HUDEP-2 (cell line): ENCODE results near the gene MAL.
"Not testable (repeated sequence)": the region's sequence is repeated elsewhere in the genome, so short reads cannot be mapped to it uniquely, and the experiment has no call there.

Experiments used
- DNase-seq, 76 experiments: peaks; one replicate each; lab custom pipeline; 2025; ENCODE audit not compliant: unreplicated experiment in 76 of 76; lab: John Stamatoyannopoulos, UW

Gene MAL

DNA sequence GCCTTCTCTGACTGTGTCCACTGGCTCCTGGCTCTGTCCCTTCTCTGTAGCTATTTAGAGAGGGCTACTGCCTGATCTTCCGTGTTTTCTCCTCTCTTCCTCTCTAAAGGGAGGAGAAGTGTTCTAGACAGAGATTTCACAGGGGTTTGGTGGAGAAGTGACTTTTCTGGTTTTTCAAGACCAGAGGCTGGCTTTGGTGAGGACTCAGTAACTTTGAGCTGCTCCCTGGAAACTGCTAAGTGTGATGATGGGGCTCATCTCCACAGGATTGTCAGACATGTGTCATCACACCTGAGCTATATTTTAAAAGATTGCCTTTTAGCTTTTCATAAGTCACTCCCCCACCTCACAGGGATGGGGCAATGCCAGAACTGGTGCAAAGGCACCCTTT is 6.2 kb downstream of the MAL start:
- no peak for DNase-seq

GRCh38 chr2:95032341-95032740 is 6.8 kb downstream of the MAL start:
- DNase-seq, result no peak

- no peak for DNase-seq
Measured at GRCh38 chr2:95032868-95033603, 7.5 kb downstream of the MAL start.

DNA sequence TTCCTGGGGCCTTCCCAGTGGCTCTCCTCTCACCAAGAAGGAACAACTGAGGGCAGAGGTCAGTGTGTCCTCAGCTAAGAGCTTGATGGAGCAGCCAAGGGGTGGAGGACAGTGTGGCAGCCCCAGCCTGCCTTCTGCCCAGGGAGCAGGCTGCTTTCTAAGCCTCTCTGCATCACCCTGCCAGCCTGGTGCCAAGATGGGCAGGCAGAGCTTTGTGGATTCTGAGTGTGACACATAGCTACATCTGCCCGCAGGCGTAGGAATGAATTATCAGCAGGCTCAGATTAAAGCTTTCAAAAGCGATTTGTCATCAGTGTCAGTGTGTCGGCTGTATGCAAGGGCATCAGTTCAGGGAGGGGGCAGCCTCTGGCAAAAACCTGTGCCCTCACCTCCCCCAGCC is 8.7 kb downstream of the MAL start:
- DNase-seq, result no peak

GRCh38 chr2:95034818-95035217 is 9.3 kb downstream of the MAL start:
- no peak for DNase-seq

GRCh38 chr2:95036596-95037383 is 11.3 kb downstream of the MAL start:
- no peak for DNase-seq

GRCh38 chr2:95037384-95037839 is 11.9 kb downstream of the MAL start:
- DNase-seq, result no peak

- not testable (repeated sequence) for DNase-seq
Measured at GRCh38 chr2:95037841-95038585, 12.5 kb downstream of the MAL start.

GRCh38 chr2:95038635-95039298 is 13.3 kb downstream of the MAL start:
- DNase-seq, result no peak

DNA sequence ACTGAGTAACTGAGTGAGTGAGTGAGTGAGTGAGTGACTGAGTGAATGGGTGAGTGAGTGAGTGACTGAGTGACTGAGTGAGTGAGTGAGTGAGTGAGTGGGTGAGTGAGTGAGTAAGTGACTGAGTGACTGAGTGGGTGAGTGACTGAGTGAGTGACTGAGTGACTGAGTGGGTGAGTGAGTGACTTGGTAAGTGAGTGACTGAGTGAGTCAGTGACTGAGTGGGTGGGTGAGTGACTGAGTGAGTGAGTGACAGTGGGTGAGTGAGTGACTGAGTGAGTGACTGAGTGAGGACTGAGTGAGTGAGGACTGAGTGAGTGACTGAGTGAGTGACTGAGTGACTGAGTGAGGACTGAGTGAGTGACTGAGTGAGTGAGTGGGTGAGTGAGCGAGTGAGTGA is 13.9 kb downstream of the MAL start:
- no peak for DNase-seq

DNA sequence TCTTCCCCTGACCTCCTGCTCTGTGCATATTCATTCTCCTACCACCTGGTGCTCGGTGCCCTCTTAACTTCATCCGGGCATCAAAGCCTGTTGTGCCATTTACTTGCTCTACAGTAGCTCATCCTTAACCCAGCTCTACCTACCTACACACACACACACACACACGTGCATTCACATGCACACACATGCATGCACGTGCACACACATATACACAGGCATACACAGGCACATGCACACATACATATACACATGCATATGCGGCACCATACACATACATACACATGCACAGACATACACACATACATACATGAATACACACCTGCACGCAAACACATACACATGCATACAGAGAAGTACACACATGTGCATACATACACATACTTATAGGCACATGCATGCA is 14.5 kb downstream of the MAL start:
- DNase-seq, result no peak

DNA sequence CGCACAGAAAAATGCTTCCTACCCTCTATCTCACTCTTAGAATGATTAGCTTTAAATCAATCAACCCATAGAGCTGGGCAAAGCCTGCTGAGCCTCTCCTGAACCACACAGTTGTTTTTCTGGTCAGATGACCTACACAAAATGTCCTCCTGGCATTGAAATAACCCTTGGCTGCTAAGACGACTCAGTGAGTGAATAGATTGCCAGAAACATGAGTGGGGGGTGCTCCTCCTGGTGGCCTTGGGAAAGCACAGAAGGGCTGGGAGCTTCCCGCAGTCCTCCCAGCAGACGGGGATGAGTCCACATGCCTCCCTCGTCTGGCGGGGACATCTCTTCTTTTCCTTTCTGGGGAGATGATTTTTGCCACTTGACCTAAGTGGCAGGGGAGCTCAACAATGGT is 14.9 kb downstream of the MAL start:
- DNase-seq, result no peak

- DNase-seq, result peak in 1 of 76 experiments; percentile 20
Measured at GRCh38 chr2:95041060-95041823, 15.7 kb downstream of the MAL start.

DNA sequence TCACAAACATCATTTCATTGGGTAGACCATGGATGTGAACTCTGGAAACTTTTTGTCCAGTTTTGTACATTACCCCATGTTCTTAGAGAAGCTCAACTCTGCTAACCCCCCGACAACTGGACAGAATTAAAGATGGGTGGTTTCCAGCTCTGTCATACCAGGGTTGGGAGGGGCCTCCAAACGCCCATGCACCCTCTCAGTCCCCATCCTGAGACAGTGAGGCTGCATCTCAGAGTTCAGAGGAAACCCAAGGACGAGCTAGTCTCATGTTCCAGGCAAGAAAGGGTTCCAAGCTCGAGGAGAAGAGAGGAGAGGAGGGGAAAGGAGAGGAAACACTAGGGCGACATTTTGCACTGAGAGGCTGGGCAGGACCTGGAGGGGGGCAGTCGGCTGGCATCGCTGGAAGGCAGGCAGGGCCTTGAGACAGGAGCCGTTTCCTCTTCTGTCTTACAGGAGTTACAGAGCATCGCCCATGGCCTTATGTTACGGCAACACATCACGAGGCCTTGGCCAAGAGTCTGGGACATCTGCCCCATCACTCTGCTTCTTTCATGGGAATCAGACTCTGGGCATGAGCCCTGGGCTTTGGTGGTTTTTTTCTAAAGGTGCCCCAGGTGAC is 16.4 kb downstream of the MAL start:
- DNase-seq, result no peak

DNA sequence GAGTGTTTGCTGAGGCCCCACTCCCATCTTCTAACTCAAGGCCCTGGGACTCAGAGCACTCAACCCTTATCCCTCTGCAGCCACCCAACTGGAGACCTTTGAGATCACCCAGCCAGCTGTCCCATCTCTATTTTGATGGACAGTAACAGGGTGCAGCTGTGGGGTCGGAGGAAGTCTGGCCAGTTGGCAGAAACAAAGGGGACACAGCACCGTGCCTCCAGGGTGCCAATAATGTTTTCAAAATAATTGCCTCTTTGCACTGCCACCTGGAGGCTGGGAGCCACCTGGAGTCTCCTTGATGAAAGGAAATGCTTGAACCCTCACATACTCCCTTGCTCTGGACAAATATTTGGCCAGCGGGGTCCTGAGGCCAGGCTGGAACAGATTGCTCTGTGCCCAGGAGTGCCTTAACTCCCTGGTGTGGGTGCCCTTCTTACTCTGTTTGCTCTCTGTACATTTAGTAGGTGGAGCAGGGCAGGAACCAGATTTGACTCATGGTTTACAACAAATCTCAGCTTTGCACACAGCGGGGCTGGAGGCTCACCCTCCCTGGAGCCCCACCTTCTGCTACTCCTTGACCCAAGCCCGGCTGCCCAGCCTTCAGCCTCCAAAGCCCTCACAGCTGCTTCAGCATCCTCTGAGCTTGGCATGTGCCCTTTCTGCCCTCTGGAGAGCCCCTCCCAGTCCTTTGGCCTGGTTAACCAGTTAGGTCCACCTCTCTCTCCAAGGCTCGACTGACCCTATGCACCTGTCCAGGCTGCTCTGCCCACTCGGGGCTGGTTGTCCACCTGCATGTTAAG is 17.2 kb downstream of the MAL start:
- no peak for DNase-seq

- DNase-seq, result no peak
Measured at GRCh38 chr2:95043300-95044093, 18.0 kb downstream of the MAL start.

DNA sequence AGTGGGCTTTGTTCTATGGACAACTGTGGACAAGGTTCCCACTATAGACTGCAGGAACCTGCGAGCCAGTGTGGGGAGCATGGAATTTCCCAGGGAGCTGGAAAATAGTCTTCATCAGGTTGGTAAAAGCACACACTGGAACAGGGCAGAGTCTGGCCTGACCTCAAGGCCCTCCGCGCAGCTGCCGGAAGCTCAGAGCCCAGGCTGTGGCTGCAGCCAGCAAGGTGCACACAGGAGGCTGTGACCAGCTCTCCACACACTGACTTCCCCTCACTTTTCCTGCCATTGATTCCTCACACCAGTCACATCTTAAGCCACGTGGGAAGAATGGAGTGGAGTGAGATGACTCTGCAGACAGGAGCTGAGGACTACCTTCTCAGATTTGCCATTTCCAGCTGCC is 19.1 kb downstream of the MAL start:
- no peak for DNase-seq
